ENCODE measurements around the gene SEMA4D. TPM values are rescaled to one million over a fixed set of nuclear protein-coding genes. Genes with fewer than 3 reads are reported as not detected.

The SEMA4D gene
- total and polyA plus RNA-seq, 7 donors = 1.4 to 35.1 (median 4.6) TPM

- no peak overlapping the region for H3K27ac ChIP-seq
- H3K27me3 ChIP-seq = no peaks in the 10 kb centered on the region
- intact Hi-C loops (cut with DNase I) = no loop called here
- H3K4me3 ChIP-seq = no peak overlapping the region
- H3K9me3 ChIP-seq = peaks cover 0 to 5% (median 0%) of the 10 kb centered on the region in 4 donors
- no peak for DNase-seq
- peaks cover 0 to 9% (median 0%) of the 10 kb centered on the region in 4 donors for H3K36me3 ChIP-seq
- WGBS, 2 donors = 60 to 79% methylated on average over 2 of the region's 2 CpGs
- TF ChIP-seq, protein P1, sequence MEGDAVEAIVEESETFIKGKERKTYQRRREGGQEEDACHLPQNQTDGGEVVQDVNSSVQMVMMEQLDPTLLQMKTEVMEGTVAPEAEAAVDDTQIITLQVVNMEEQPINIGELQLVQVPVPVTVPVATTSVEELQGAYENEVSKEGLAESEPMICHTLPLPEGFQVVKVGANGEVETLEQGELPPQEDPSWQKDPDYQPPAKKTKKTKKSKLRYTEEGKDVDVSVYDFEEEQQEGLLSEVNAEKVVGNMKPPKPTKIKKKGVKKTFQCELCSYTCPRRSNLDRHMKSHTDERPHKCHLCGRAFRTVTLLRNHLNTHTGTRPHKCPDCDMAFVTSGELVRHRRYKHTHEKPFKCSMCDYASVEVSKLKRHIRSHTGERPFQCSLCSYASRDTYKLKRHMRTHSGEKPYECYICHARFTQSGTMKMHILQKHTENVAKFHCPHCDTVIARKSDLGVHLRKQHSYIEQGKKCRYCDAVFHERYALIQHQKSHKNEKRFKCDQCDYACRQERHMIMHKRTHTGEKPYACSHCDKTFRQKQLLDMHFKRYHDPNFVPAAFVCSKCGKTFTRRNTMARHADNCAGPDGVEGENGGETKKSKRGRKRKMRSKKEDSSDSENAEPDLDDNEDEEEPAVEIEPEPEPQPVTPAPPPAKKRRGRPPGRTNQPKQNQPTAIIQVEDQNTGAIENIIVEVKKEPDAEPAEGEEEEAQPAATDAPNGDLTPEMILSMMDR (IDR thresholded peaks at IDR 0.05) = no peak
- TF ChIP-seq EP300 (IDR thresholded peaks at IDR 0.05) = no peak
- no peak for TF ChIP-seq POLR2AphosphoS5 (IDR thresholded peaks at IDR 0.05)
- TF ChIP-seq POLR2A (IDR thresholded peaks at IDR 0.05) = no peak
- H3K4me1 ChIP-seq = no peaks in the 10 kb centered on the region
These were observed 90.8 kb downstream of the SEMA4D start for GRCh38 chr9:89407070-89407469.

GRCh38 chr9:89405826-89406225, 92.1 kb downstream of the SEMA4D start:
- intact Hi-C loops (cut with DNase I) = no loop called here
- Histone ChIP-seq H3K9me3 (peaks cover 0 to 5% (median 0%) of the 10 kb centered on the region in 4 donors), H3K36me3 (peaks cover 0 to 16% (median 0%) of the 10 kb centered on the region in 4 donors), H3K4me3 (no peak overlapping the region), H3K27me3 (no peaks in the 10 kb centered on the region), H3K27ac (no peak overlapping the region), H3K4me1 (no peaks in the 10 kb centered on the region)
- TF ChIP-seq EP300 (IDR thresholded peaks at IDR 0.05) = no peak
- TF ChIP-seq POLR2AphosphoS5 (IDR thresholded peaks at IDR 0.05) = no peak
- TF ChIP-seq, protein P1 (IDR thresholded peaks at IDR 0.05) = no peak
- no peak for TF ChIP-seq POLR2A (IDR thresholded peaks at IDR 0.05)
- DNase-seq = no peak
- WGBS, 2 donors = 55 to 85% methylated on average over 11 of the region's 11 CpGs

- intact Hi-C loops (cut with DNase I) = no loop called here
- WGBS, 2 donors = 84 to 91% methylated on average over 11 of the region's 11 CpGs
- Histone ChIP-seq H3K4me1 (no peaks in the 10 kb centered on the region), H3K27me3 (no peaks in the 10 kb centered on the region), H3K36me3 (peaks cover 0 to 16% (median under 1%) of the 10 kb centered on the region in 4 donors), H3K27ac (no peak overlapping the region), H3K4me3 (no peak overlapping the region), H3K9me3 (peaks cover 0 to 5% (median 0%) of the 10 kb centered on the region in 4 donors)
- no peak for DNase-seq
- TF ChIP-seq, protein P1 (IDR thresholded peaks at IDR 0.05) = no peak
- TF ChIP-seq POLR2A (IDR thresholded peaks at IDR 0.05) (no peak), EP300 (IDR thresholded peaks at IDR 0.05) (no peak), POLR2AphosphoS5 (IDR thresholded peaks at IDR 0.05) (no peak)
These were observed 93.8 kb downstream of the SEMA4D start for GRCh38 chr9:89404074-89404473.

DNA sequence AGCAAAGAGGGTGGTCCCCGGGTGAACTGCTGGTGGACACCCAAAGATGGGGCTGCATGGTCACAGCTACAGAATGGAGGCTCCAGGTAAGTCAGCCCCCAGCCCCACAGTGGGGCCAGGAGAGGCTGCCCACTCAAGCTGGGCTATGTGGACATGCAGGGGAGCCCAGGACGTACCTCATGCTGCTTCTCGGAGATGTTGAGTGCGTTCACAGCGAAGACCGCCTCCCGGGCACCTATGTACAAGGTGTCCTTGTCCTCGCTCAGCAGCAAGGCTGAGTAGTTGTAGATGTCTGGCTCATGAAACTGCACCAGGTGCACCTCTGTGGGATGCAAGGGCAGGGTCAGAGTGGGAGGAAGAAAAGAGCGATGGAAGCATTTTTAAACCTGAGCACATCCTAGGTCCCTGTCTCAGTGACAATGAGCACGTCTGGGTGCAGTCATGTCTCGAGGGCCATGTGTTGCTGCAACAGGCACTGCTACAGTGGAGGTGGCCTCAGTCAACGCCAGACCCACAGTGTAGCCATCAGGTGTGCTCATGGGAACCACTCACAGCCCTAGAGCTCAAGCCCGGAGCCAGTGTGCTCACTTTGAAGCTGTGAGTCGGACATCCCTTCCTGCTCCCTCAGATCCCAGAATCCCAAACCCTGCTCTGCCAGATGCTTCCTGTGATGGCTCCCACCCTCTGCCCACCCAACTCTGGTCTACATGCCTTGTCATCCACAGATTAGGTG, 95.1 kb downstream of the SEMA4D start:
- intact Hi-C loops (cut with DNase I) = no loop called here

More for the DNA sequence above, 95.1 kb downstream of the SEMA4D start:
- H3K4me1 ChIP-seq = no peaks in the 10 kb centered on the region
- WGBS, 2 donors = 95 to 96% methylated on average over 14 of the region's 14 CpGs
- H3K4me3 ChIP-seq = no peak overlapping the region
- H3K27ac ChIP-seq = no peak overlapping the region
- TF ChIP-seq EP300 (IDR thresholded peaks at IDR 0.05) (no peak), POLR2AphosphoS5 (IDR thresholded peaks at IDR 0.05) (no peak), POLR2A (IDR thresholded peaks at IDR 0.05) (no peak)
- TF ChIP-seq, protein P1 (IDR thresholded peaks at IDR 0.05) = no peak
- no peak for DNase-seq
- H3K9me3 ChIP-seq = peaks cover 0 to 5% (median 0%) of the 10 kb centered on the region in 4 donors
- peaks cover 0 to 21% (median 1%) of the 10 kb centered on the region in 4 donors for H3K36me3 ChIP-seq
- no peaks in the 10 kb centered on the region for H3K27me3 ChIP-seq
